Right atrium auricular region (tissue), 2 donors: Measurements from ENCODE around the gene ADAR. TPM values are rescaled to one million over a fixed set of nuclear protein-coding genes. Genes with fewer than 3 reads are reported as not detected.
A peak's percentile ranks its signal among the peaks of the same experiment; 100 is the strongest.

Experiments
- DNase-seq: peaks from one replicate; pipeline ENCODE4 v3.0.0-alpha.2; 2019; ENCODE audit warnings: low spot score
- H3K27ac ChIP-seq, 2 donors: fragments of 200-600 bp; sonication (generic); 1 replicate in 1 of 2; 2 replicates in 1 of 2; pipeline ENCODE4 v1.5.1; 2016 to 2019
- H3K27me3 ChIP-seq, 2 donors: fragments of 200-600 bp; sonication (generic); one replicate each; pipeline versions ENCODE4 v1.5.1 to v1.6.0; 2017 to 2019
- H3K36me3 ChIP-seq: fragments of 200-600 bp; sonication (generic); one replicate; pipeline ENCODE4 v1.5.1; 2016
- H3K4me1 ChIP-seq, 2 donors: fragments of 200-600 bp; sonication (generic); one replicate each; pipeline versions ENCODE4 v1.5.1 to v1.6.0; 2017 to 2019
- H3K4me3 ChIP-seq, 2 donors: fragments of 200-600 bp; sonication (generic); 1 replicate in 1 of 2; 2 replicates in 1 of 2; pipeline ENCODE4 v1.5.1; 2017 to 2019; ENCODE audit warnings: mild to moderate bottlenecking in 1 of 2, moderate library complexity in 1 of 2
- H3K9me3 ChIP-seq, 2 donors: fragments of 200-600 bp; sonication (generic); one replicate each; pipeline ENCODE4 v1.5.1; 2019
- total RNA-seq, 2 donors: library from RNA; depleted of rRNA; stranded (reverse); fragments of >200 nt; gene quantifications; one replicate each; pipeline ENCODE4 v1.1.0, GENCODE V29; 2016
- TF ChIP-seq, protein P1 (sequence below), 2 donors: fragments of 200-600 bp; sonication (generic); IDR thresholded peaks; one replicate each; pipeline ENCODE4 v1.5.1; 2019; ENCODE audit warnings: antibody characterized with exemption in 2 of 2

Gene ADAR
- total RNA-seq, 2 donors from 2014 or later: 39.3 to 51.9 TPM

DNA sequence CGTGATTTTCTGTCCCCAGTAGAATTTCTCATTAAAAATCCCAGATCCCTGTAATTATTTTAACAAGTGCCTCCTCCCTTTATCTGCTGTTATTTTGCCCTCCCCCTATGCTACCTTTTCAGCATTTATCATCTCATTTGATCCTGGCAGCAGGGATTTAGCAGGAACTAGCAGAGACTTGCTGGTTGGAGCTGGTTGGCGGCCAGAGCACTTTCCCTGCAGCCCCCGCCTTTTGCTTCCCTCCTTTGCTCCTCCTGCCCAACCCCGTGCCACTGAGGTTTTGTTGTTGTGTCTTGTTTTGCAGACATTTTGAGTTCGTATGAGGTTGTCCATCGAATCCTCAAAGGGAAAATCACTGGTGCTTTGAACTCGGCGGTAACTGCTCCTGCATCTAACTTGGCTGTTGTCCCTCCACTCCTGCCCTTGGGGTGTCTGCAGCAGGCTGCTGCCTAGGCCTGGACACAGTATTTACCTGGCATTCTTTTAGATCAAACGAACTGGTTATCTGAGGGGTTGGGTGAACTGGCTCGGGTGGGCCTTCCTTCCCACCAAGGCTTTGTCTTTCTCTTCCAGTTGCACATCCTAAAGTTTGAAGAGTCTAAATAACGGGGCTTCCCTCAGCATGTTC is 60.8 kb downstream of the ADAR start:
- no peak overlapping the region for H3K4me3 ChIP-seq
- no peaks in the 10 kb centered on the region for H3K27me3 ChIP-seq
- peaks cover 0 to 15% of the 10 kb centered on the region in 2 donors for H3K4me1 ChIP-seq
- no peak for DNase-seq
- H3K36me3 ChIP-seq: peaks cover 30% of the 10 kb centered on the region
- TF ChIP-seq, protein P1, sequence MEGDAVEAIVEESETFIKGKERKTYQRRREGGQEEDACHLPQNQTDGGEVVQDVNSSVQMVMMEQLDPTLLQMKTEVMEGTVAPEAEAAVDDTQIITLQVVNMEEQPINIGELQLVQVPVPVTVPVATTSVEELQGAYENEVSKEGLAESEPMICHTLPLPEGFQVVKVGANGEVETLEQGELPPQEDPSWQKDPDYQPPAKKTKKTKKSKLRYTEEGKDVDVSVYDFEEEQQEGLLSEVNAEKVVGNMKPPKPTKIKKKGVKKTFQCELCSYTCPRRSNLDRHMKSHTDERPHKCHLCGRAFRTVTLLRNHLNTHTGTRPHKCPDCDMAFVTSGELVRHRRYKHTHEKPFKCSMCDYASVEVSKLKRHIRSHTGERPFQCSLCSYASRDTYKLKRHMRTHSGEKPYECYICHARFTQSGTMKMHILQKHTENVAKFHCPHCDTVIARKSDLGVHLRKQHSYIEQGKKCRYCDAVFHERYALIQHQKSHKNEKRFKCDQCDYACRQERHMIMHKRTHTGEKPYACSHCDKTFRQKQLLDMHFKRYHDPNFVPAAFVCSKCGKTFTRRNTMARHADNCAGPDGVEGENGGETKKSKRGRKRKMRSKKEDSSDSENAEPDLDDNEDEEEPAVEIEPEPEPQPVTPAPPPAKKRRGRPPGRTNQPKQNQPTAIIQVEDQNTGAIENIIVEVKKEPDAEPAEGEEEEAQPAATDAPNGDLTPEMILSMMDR (IDR thresholded peaks at IDR 0.05): no peak
- no peaks in the 10 kb centered on the region for H3K9me3 ChIP-seq
- H3K27ac ChIP-seq: no peak overlapping the region

GRCh38 chr1:154546264-154547063 is 61.5 kb downstream of the ADAR start:
- DNase-seq: no peak
- H3K4me3 ChIP-seq: no peak overlapping the region
- no peaks in the 10 kb centered on the region for H3K27me3 ChIP-seq
- H3K9me3 ChIP-seq: no peaks in the 10 kb centered on the region
- no peak overlapping the region for H3K27ac ChIP-seq
- peaks cover 0 to 15% of the 10 kb centered on the region in 2 donors for H3K4me1 ChIP-seq
- TF ChIP-seq, protein P1 (IDR thresholded peaks at IDR 0.05): peak; percentile 72 to 82
- peaks cover 23% of the 10 kb centered on the region for H3K36me3 ChIP-seq

- DNase-seq: no peak
- Histone ChIP-seq H3K27ac (no peak overlapping the region), H3K9me3 (no peaks in the 10 kb centered on the region), H3K4me1 (no peaks in the 10 kb centered on the region), H3K4me3 (no peak overlapping the region), H3K27me3 (no peaks in the 10 kb centered on the region), H3K36me3 (no peaks in the 10 kb centered on the region)
- TF ChIP-seq, protein P1 (IDR thresholded peaks at IDR 0.05): no peak
These were observed 66.8 kb downstream of the ADAR start for GRCh38 chr1:154541231-154541630.

DNA sequence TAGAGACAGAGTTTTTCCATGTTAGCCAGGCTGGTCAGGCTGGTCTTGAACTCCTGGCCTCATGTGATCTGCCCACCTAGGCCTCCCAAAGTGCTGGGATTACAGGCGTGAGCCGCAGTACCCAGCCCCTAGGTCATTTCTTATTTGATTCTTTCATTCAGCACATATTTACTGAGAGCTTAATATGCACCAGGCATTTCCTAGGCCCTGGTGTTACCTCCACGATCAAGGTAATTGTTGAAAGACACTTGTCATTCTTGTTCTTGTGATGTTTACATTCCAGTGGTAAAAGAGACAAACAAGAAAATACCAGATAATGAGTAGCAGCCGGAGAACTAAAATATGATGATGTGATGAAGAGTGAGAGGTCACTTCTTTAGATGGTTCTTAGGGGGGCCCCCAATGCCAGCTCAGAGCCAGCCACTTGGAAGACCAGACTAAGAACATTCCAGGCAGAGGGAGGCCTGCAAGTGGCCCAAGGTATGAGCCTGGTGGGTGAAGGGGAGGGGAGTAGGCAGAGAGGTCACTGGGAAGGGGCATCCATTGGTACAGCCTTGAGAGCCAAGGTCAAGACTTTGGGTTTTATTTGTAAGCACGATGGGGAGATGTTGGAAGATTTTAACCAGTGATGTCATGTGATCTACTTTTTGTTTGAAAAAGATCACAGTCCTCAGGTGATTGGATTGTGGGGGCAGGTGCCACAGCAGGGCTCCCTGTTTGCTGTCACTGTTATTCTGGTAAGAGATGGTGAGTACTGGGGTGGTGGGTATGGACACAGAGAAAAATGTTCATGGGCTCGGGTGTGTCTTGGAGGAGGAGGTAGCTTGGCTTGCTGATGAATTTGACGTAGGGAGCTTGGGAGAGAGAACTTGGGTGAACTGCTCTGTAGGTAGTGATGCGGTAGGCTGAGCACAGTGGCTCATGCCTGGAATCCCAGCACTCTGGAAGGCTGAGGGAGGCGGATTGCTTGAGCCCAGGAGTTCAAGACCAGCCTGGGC is 68.2 kb downstream of the ADAR start:
- Histone ChIP-seq H3K4me1 (no peaks in the 10 kb centered on the region), H3K27me3 (no peaks in the 10 kb centered on the region), H3K36me3 (no peaks in the 10 kb centered on the region), H3K9me3 (no peaks in the 10 kb centered on the region), H3K27ac (no peak overlapping the region), H3K4me3 (no peak overlapping the region)
- DNase-seq: no peak
- TF ChIP-seq, protein P1 (IDR thresholded peaks at IDR 0.05): no peak

GRCh38 chr1:154536570-154536969 is 71.4 kb downstream of the ADAR start:
- Histone ChIP-seq H3K4me1 (no peaks in the 10 kb centered on the region), H3K27me3 (no peaks in the 10 kb centered on the region), H3K9me3 (no peaks in the 10 kb centered on the region), H3K36me3 (no peaks in the 10 kb centered on the region), H3K4me3 (no peak overlapping the region), H3K27ac (no peak overlapping the region)
- TF ChIP-seq, protein P1 (IDR thresholded peaks at IDR 0.05): no peak
- no peak for DNase-seq
